Parathyroid adenoma (tissue), 2 donors: ENCODE data around the gene TMEM87A.

ENCODE experiments used
- H2AFZ ChIP-seq: fragments of 300-600 bp; sonication (generic); one replicate; pipeline ENCODE4 v1.7.0; 2017; ENCODE audit warnings: antibody characterized with exemption, mild to moderate bottlenecking
- H3K27ac ChIP-seq: fragments of 300-600 bp; sonication (generic); one replicate; pipeline ENCODE4 v1.7.0; 2017
- H3K27me3 ChIP-seq: fragments of 300-600 bp; sonication (generic); one replicate; pipeline ENCODE4 v1.7.0; 2017; ENCODE audit warnings: low read length; ENCODE audit not compliant: control insufficient read depth, insufficient read depth
- H3K36me3 ChIP-seq: fragments of 300-600 bp; sonication (generic); one replicate; pipeline ENCODE4 v1.7.0; 2017; ENCODE audit warnings: low read length; ENCODE audit not compliant: control insufficient read depth, insufficient read depth
- H3K4me1 ChIP-seq: fragments of 300-600 bp; sonication (generic); one replicate; pipeline ENCODE4 v1.7.0; 2017; ENCODE audit warnings: control low read depth
- H3K4me2 ChIP-seq: fragments of 300-600 bp; sonication (generic); one replicate; pipeline ENCODE4 v1.7.0; 2017; ENCODE audit warnings: low read length
- H3K4me3 ChIP-seq: fragments of 300-600 bp; sonication (generic); one replicate; pipeline ENCODE4 v1.7.0; 2017; ENCODE audit warnings: low read depth, low read length
- H3K79me2 ChIP-seq: fragments of 300-600 bp; sonication (generic); one replicate; pipeline ENCODE4 v1.7.0; 2017; ENCODE audit warnings: control low read depth
- H3K9ac ChIP-seq: fragments of 300-600 bp; sonication (generic); one replicate; pipeline ENCODE4 v1.7.0; 2017; ENCODE audit warnings: mild to moderate bottlenecking
- H3K9me3 ChIP-seq: fragments of 300-600 bp; sonication (generic); one replicate; pipeline ENCODE4 v1.7.0; 2017; ENCODE audit warnings: low read length; ENCODE audit not compliant: control insufficient read depth
- CTCF ChIP-seq: fragments of 300-600 bp; sonication (generic); IDR thresholded peaks from one replicate; pipeline ENCODE4 v1.7.0; 2017; ENCODE audit warnings: antibody characterized with exemption, mild to moderate bottlenecking
- donor health status: primary hyperparathyroidism.

The TMEM87A gene

GRCh38 chr15:42274702-42274989, 1.4 kb upstream of the TMEM87A start:
- Histone ChIP-seq H3K27me3 (no peaks in the 10 kb centered on the region), H3K9me3 (no peaks in the 10 kb centered on the region), H2AFZ (peak overlapping the region; percentile 77), H3K4me1 (peaks cover 15% of the 10 kb centered on the region), H3K4me2 (peak overlapping the region; percentile 100), H3K4me3 (peak overlapping the region; percentile 93), H3K79me2 (peaks cover 5% of the 10 kb centered on the region), H3K36me3 (no peaks in the 10 kb centered on the region), H3K27ac (peak overlapping the region; percentile 96), H3K9ac (peak overlapping the region; percentile 29)
- TF ChIP-seq CTCF: no peak

GRCh38 chr15:42273900-42274701, 868 bp upstream of the TMEM87A start:
- no peaks in the 10 kb centered on the region for H3K36me3 ChIP-seq
- H3K4me3 ChIP-seq: peak overlapping the region; percentile 93
- peak overlapping the region; percentile 77 for H2AFZ ChIP-seq
- H3K4me1 ChIP-seq: peaks cover 15% of the 10 kb centered on the region
- no peaks in the 10 kb centered on the region for H3K9me3 ChIP-seq
- peak overlapping the region; percentile 100 for H3K4me2 ChIP-seq
- TF ChIP-seq CTCF: no peak
- no peaks in the 10 kb centered on the region for H3K27me3 ChIP-seq
- H3K79me2 ChIP-seq: peaks cover 5% of the 10 kb centered on the region
- H3K27ac ChIP-seq: peak overlapping the region; percentile 96
- H3K9ac ChIP-seq: peak overlapping the region; percentile 29

- H3K9ac ChIP-seq: no peak overlapping the region
- H3K4me1 ChIP-seq: peaks cover 14% of the 10 kb centered on the region
- H3K36me3 ChIP-seq: no peaks in the 10 kb centered on the region
- H3K4me3 ChIP-seq: no peak overlapping the region
- no peak overlapping the region for H3K27ac ChIP-seq
- no peaks in the 10 kb centered on the region for H3K27me3 ChIP-seq
- TF ChIP-seq CTCF: no peak
- H3K4me2 ChIP-seq: no peak overlapping the region
- no peaks in the 10 kb centered on the region for H3K9me3 ChIP-seq
- H2AFZ ChIP-seq: no peak overlapping the region
- peaks cover 5% of the 10 kb centered on the region for H3K79me2 ChIP-seq
These were observed 2.2 kb downstream of the TMEM87A start for GRCh38 chr15:42270996-42271395.

GRCh38 chr15:42270551-42270950, 2.7 kb downstream of the TMEM87A start:
- H2AFZ ChIP-seq: no peak overlapping the region
- no peaks in the 10 kb centered on the region for H3K9me3 ChIP-seq

More at GRCh38 chr15:42270551-42270950, 2.7 kb downstream of the TMEM87A start:
- Histone ChIP-seq H3K27ac (no peak overlapping the region), H3K4me2 (no peak overlapping the region), H3K79me2 (peaks cover 8% of the 10 kb centered on the region), H3K27me3 (no peaks in the 10 kb centered on the region), H3K4me1 (peaks cover 10% of the 10 kb centered on the region), H3K9ac (no peak overlapping the region), H3K4me3 (no peak overlapping the region), H3K36me3 (no peaks in the 10 kb centered on the region)
- TF ChIP-seq CTCF: no peak
